Measurements from ENCODE around the gene PLXNB3. TPM values are rescaled to one million over a fixed set of nuclear protein-coding genes. Genes with fewer than 3 reads are reported as not detected.
A peak's percentile ranks its signal among the peaks of the same experiment; 100 is the strongest.

Gene PLXNB3
- total RNA-seq, 1 donor from 2014 or later = 0.71 TPM

GRCh38 chrX:153772316-153773217 lies 8.5 kb downstream of the PLXNB3 start:
- Histone ChIP-seq H3K27me3 (no peaks in the 10 kb centered on the region), H3K36me3 (no peaks in the 10 kb centered on the region), H3K27ac (no peak overlapping the region), H3K9me3 (ENCODE audit: low read depth) (no peaks in the 10 kb centered on the region), H3K4me2 (no peak overlapping the region), H4K20me1 (ENCODE audit: low read depth) (no peaks in the 10 kb centered on the region), H3K4me3 (no peak overlapping the region), H3K79me2 (ENCODE audit: low read depth) (no peaks in the 10 kb centered on the region), H2AFZ (replicated peaks) (no peak overlapping the region), H3K9ac (no peak overlapping the region), H3K4me1 (no peaks in the 10 kb centered on the region), H3F3A (ENCODE audit: low read depth) (no peaks in the 10 kb centered on the region)
- peak overlapping the region; percentile 50 for H3K27ac Mint-ChIP-seq
- H3K4me3 Mint-ChIP-seq = no peak overlapping the region
- no peaks in the 10 kb centered on the region for H3K4me1 Mint-ChIP-seq
- DNase-seq (ENCODE audit: low spot score) = no peak
- peaks cover 4% of the 10 kb centered on the region for H3K9me3 Mint-ChIP-seq
- TF ChIP-seq EZH2phosphoT487 (IDR thresholded peaks at IDR 0.05) (no peak), CTCF (IDR thresholded peaks at IDR 0.05) (no peak), EZH2 (IDR thresholded peaks at IDR 0.05) (no peak)
- H3K27me3 Mint-ChIP-seq (ENCODE audit: insufficient read depth, low read depth) = peaks cover 2% of the 10 kb centered on the region
- no peaks in the 10 kb centered on the region for H3K36me3 Mint-ChIP-seq

- no peaks in the 10 kb centered on the region for H3K79me2 ChIP-seq (ENCODE audit: low read depth)
- no peak overlapping the region for H3K4me3 ChIP-seq
- no peak overlapping the region for H2AFZ ChIP-seq (replicated peaks)
- no peak for DNase-seq (ENCODE audit: low spot score)
- no peaks in the 10 kb centered on the region for H3K36me3 Mint-ChIP-seq
- H3F3A ChIP-seq (ENCODE audit: low read depth) = no peaks in the 10 kb centered on the region
- no peaks in the 10 kb centered on the region for H3K4me1 Mint-ChIP-seq
- H3K9me3 Mint-ChIP-seq = peaks cover 5% of the 10 kb centered on the region
- no peaks in the 10 kb centered on the region for H3K27me3 ChIP-seq
- H3K4me1 ChIP-seq = no peaks in the 10 kb centered on the region
- no peak overlapping the region for H3K27ac Mint-ChIP-seq
- no peak overlapping the region for H3K4me2 ChIP-seq
- TF ChIP-seq EZH2 (IDR thresholded peaks at IDR 0.05) (no peak), EZH2phosphoT487 (IDR thresholded peaks at IDR 0.05) (no peak), CTCF (IDR thresholded peaks at IDR 0.05) (no peak)
- H3K9me3 ChIP-seq (ENCODE audit: low read depth) = no peaks in the 10 kb centered on the region
- H4K20me1 ChIP-seq (ENCODE audit: low read depth) = no peaks in the 10 kb centered on the region
- H3K27me3 Mint-ChIP-seq (ENCODE audit: insufficient read depth, low read depth) = peaks cover 2% of the 10 kb centered on the region
- H3K36me3 ChIP-seq = no peaks in the 10 kb centered on the region
- H3K4me3 Mint-ChIP-seq = no peak overlapping the region
- H3K27ac ChIP-seq = no peak overlapping the region
- H3K9ac ChIP-seq = no peak overlapping the region
Observed at GRCh38 chrX:153773218-153773611, 9.2 kb downstream of the PLXNB3 start.

- no peak overlapping the region for H3K4me3 Mint-ChIP-seq
- H3K9me3 Mint-ChIP-seq = peaks cover 5% of the 10 kb centered on the region
- no peaks in the 10 kb centered on the region for H3K9me3 ChIP-seq (ENCODE audit: low read depth)
- H3K27me3 Mint-ChIP-seq (ENCODE audit: insufficient read depth, low read depth) = peaks cover 2% of the 10 kb centered on the region
- H4K20me1 ChIP-seq (ENCODE audit: low read depth) = no peaks in the 10 kb centered on the region
- H3F3A ChIP-seq (ENCODE audit: low read depth) = no peaks in the 10 kb centered on the region
- TF ChIP-seq EZH2phosphoT487 (IDR thresholded peaks at IDR 0.05) (no peak), EZH2 (IDR thresholded peaks at IDR 0.05) (no peak), CTCF (IDR thresholded peaks at IDR 0.05) (no peak)
- no peaks in the 10 kb centered on the region for H3K79me2 ChIP-seq (ENCODE audit: low read depth)
- H2AFZ ChIP-seq (replicated peaks) = no peak overlapping the region
- H3K4me3 ChIP-seq = no peak overlapping the region
- H3K4me2 ChIP-seq = no peak overlapping the region
- no peak overlapping the region for H3K27ac ChIP-seq
- H3K27ac Mint-ChIP-seq = no peak overlapping the region
- H3K27me3 ChIP-seq = no peaks in the 10 kb centered on the region
- no peak for DNase-seq (ENCODE audit: low spot score)
- H3K36me3 ChIP-seq = no peaks in the 10 kb centered on the region
- H3K4me1 Mint-ChIP-seq = no peaks in the 10 kb centered on the region
- no peak overlapping the region for H3K9ac ChIP-seq
- H3K4me1 ChIP-seq = no peaks in the 10 kb centered on the region
- no peaks in the 10 kb centered on the region for H3K36me3 Mint-ChIP-seq
Observed at GRCh38 chrX:153773741-153774575, 9.9 kb downstream of the PLXNB3 start.
